Loucy (cell line): ENCODE measurements around the gene CGAS.

ENCODE experiments used
- H2AFZ ChIP-seq: fragments of 200-600 bp; sonication (generic); 2 replicates; pipeline ENCODE4 v1.6.0; 2016; ENCODE audit warnings: antibody characterized with exemption, mild to moderate bottlenecking, low read length, moderate library complexity
- H3F3A ChIP-seq: fragments of 200-600 bp; 2 replicates; pipeline ENCODE4 v1.6.0; 2016; ENCODE audit warnings: antibody characterized with exemption, low read depth, mild to moderate bottlenecking
- H3K27me3 ChIP-seq: fragments of 200-600 bp; sonication (generic); 2 replicates; pipeline ENCODE4 v1.6.1; 2014; ENCODE audit warnings: low read length, mild to moderate bottlenecking; ENCODE audit not compliant: insufficient read depth, poor library complexity, severe bottlenecking
- H3K36me3 ChIP-seq: fragments of 200-600 bp; sonication (generic); 2 replicates; pipeline ENCODE4 v1.6.1; 2016; ENCODE audit warnings: low read length; ENCODE audit not compliant: insufficient read depth
- H3K4me1 ChIP-seq: fragments of 200-600 bp; sonication (generic); 2 replicates; pipeline ENCODE4 v1.5.1; 2014; ENCODE audit warnings: low read length, mild to moderate bottlenecking; ENCODE audit not compliant: insufficient read depth, poor library complexity, severe bottlenecking
- H3K4me2 ChIP-seq: fragments of 200-600 bp; sonication (generic); 2 replicates; pipeline ENCODE4 v1.6.0; 2014; ENCODE audit warnings: antibody characterized with exemption, low read length, low read depth, mild to moderate bottlenecking; ENCODE audit not compliant: poor library complexity, severe bottlenecking
- H3K4me3 ChIP-seq: fragments of 200-600 bp; sonication (generic); 2 replicates; pipeline ENCODE4 v1.5.1; 2014; ENCODE audit warnings: low read length, mild to moderate bottlenecking, mixed read lengths; ENCODE audit not compliant: poor library complexity, severe bottlenecking
- H3K79me2 ChIP-seq: fragments of 200-600 bp; sonication (generic); 2 replicates; pipeline ENCODE4 v1.6.1; 2014; ENCODE audit warnings: low read length; ENCODE audit not compliant: insufficient read depth
- H3K9ac ChIP-seq: fragments of 200-600 bp; sonication (generic); 2 replicates; pipeline ENCODE4 v1.6.0; 2014; ENCODE audit warnings: mild to moderate bottlenecking, low read depth, low read length, moderate library complexity; ENCODE audit not compliant: poor library complexity, severe bottlenecking
- H3K9me2 ChIP-seq: fragments of 200-600 bp; sonication (generic); replicated peaks from 2 replicates; pipeline ENCODE4 v1.6.1; 2016; ENCODE audit warnings: low read depth, low read length, mixed read lengths
- H3K9me3 ChIP-seq: fragments of 200-600 bp; sonication (generic); 2 replicates; pipeline ENCODE4 v1.6.1; 2014; ENCODE audit warnings: mild to moderate bottlenecking, antibody characterized with exemption, low read length, low read depth; ENCODE audit not compliant: insufficient read depth
- H4K20me1 ChIP-seq: fragments of 200-600 bp; sonication (generic); 2 replicates; pipeline ENCODE4 v1.6.0; 2014; ENCODE audit warnings: antibody characterized with exemption, low read length, mild to moderate bottlenecking; ENCODE audit not compliant: insufficient read depth, poor library complexity, severe bottlenecking
- CTCF ChIP-seq: fragments of 200-600 bp; sonication (generic); conservative IDR thresholded peaks from 2 replicates; pipeline ENCODE4 v1.5.1; 2014; ENCODE audit warnings: mild to moderate bottlenecking, antibody characterized with exemption, low read length
- EZH2phosphoT487 ChIP-seq: fragments of 200-600 bp; IDR thresholded peaks from 2 replicates; pipeline ENCODE4 v1.6.1; 2018; ENCODE audit warnings: antibody characterized with exemption, mild to moderate bottlenecking, moderate library complexity, borderline replicate concordance

Gene CGAS

GRCh38 chr6:73452107-73452461 lies at the start of gene CGAS:
CGAS (minus strand) TSS chr6:73452297; CDS start chr6:73452181, 116 bp downstream.
- peak within 1 kb of the TSS; percentile 89 for H3K9ac ChIP-seq
- H3K9me2 ChIP-seq = no peaks in the 10 kb centered on the region
- H3F3A ChIP-seq = no peaks in the 10 kb centered on the region
- peak within 1 kb of the TSS; percentile 68 for H3K4me2 ChIP-seq
- TF ChIP-seq EZH2phosphoT487 = no peak
- TF ChIP-seq CTCF = no peak
- H3K4me1 ChIP-seq = peaks cover 5% of the 10 kb centered on the region
- H3K36me3 ChIP-seq = no peaks in the 10 kb centered on the region
- H3K9me3 ChIP-seq = no peaks in the 10 kb centered on the region
- H3K27me3 ChIP-seq = no peaks in the 10 kb centered on the region
- H4K20me1 ChIP-seq = peaks cover 12% of the 10 kb centered on the region
- peaks cover 47% of the 10 kb centered on the region for H3K79me2 ChIP-seq
- peak within 1 kb of the TSS; percentile 76 for H2AFZ ChIP-seq
- H3K4me3 ChIP-seq = peak within 1 kb of the TSS; percentile 78

DNA sequence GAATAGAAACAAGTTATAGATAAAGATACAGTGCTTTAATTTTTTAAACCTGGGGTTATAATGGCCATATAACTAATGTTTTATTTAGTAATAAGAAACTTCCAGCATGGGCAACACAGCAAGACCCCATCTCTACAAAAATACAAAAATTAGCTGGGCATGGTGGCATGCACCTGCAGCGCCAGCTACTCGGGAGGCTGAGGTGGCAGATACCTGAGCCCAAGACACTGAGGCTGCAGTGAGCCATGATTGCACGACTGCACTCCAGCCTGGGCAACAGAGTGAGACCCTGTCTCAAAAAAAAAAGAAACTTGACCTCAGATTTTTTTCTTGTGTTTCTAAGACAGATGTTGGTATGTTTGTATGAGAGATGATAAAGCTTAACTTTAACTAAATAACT lies 45.8 kb upstream of the CGAS start:
- H3K27me3 ChIP-seq = no peaks in the 10 kb centered on the region
- H3K9ac ChIP-seq = no peak overlapping the region
- H3K4me2 ChIP-seq = no peak overlapping the region
- H3F3A ChIP-seq = no peaks in the 10 kb centered on the region
- no peaks in the 10 kb centered on the region for H3K4me1 ChIP-seq
- H4K20me1 ChIP-seq = no peaks in the 10 kb centered on the region
- TF ChIP-seq CTCF (no peak), EZH2phosphoT487 (no peak)
- H3K9me3 ChIP-seq = no peaks in the 10 kb centered on the region
- H3K36me3 ChIP-seq = peaks cover 61% of the 10 kb centered on the region
- no peaks in the 10 kb centered on the region for H3K9me2 ChIP-seq
- H2AFZ ChIP-seq = no peak overlapping the region
- no peaks in the 10 kb centered on the region for H3K79me2 ChIP-seq
- no peak overlapping the region for H3K4me3 ChIP-seq

DNA sequence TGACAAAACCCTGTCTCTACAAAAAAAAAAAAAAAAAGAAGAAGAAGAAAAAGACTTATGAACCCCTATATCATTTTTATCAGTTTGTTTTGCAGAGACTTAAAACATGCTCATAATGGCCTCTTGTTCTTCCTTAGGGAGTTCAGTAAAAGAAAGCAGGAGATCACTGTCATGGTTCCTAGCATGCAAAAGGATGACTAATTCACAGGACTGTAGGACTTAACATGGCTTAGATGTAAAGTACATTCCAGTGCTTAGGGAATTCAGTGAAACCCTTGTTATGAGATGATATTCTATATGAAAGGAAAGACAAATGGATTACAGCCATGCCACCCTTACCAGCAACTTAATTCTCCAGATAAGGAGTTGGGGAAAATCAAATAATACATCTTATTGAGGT lies 39.3 kb upstream of the CGAS start:
- Histone ChIP-seq H3K36me3 (peaks cover 46% of the 10 kb centered on the region), H3K4me3 (no peak overlapping the region), H2AFZ (no peak overlapping the region), H3F3A (no peaks in the 10 kb centered on the region), H3K4me2 (no peak overlapping the region), H3K79me2 (no peaks in the 10 kb centered on the region), H3K9me2 (no peaks in the 10 kb centered on the region), H3K9me3 (no peaks in the 10 kb centered on the region), H3K4me1 (no peaks in the 10 kb centered on the region), H4K20me1 (no peaks in the 10 kb centered on the region), H3K9ac (no peak overlapping the region), H3K27me3 (no peaks in the 10 kb centered on the region)
- TF ChIP-seq CTCF = no peak
- no peak for TF ChIP-seq EZH2phosphoT487
